Endothelial cell of umbilical vein (primary cell): ENCODE measurements around the gene NPC1L1.

Experiments
- EZH2 ChIP-seq: IDR thresholded peaks from 2 replicates; pipeline ENCODE4 v1.6.1; 2012; ENCODE audit warnings: borderline replicate concordance, low read depth, mild to moderate bottlenecking, moderate library complexity, low read length, inconsistent platforms; ENCODE audit not compliant: severe bottlenecking
- GATA2 ChIP-seq: IDR thresholded peaks from 2 replicates; pipeline ENCODE4 v1.7.0; 2011; ENCODE audit warnings: low read depth, mild to moderate bottlenecking, moderate library complexity, mixed read lengths, low read length; ENCODE audit not compliant: insufficient read length, insufficient read depth
- JUN ChIP-seq: IDR thresholded peaks from 2 replicates; pipeline ENCODE4 v1.6.1; 2011; ENCODE audit warnings: borderline replicate concordance, low read depth; ENCODE audit not compliant: insufficient read length, insufficient read depth
- MAX ChIP-seq: IDR thresholded peaks from 2 replicates; pipeline ENCODE4 v1.6.1; 2011; ENCODE audit not compliant: insufficient read depth, insufficient read length
- POLR2A ChIP-seq: IDR thresholded peaks from 2 replicates; pipeline ENCODE4 v1.6.1; 2012; ENCODE audit warnings: low read depth, mild to moderate bottlenecking, control low read depth, low read length
- POLR2AphosphoS5 ChIP-seq: IDR thresholded peaks from 2 replicates; pipeline ENCODE4 v1.6.1; 2012; ENCODE audit warnings: low read depth, mild to moderate bottlenecking, control low read depth, low read length, moderate library complexity; ENCODE audit not compliant: insufficient read depth
- TF ChIP-seq, protein P1 (sequence below), 2 donors: IDR thresholded peaks; 1 replicate in 1 of 2; 2 replicates in 1 of 2; pipeline ENCODE4 v1.5.1; 2011; ENCODE audit warnings: low read length in 2 of 2, mild to moderate bottlenecking in 2 of 2, moderate library complexity in 2 of 2, control low read depth in 1 of 2, inconsistent platforms in 1 of 2, low read depth in 1 of 2; ENCODE audit not compliant: insufficient read depth in 1 of 2; ENCODE audit errors: extremely low read depth in 1 of 2

DNA sequence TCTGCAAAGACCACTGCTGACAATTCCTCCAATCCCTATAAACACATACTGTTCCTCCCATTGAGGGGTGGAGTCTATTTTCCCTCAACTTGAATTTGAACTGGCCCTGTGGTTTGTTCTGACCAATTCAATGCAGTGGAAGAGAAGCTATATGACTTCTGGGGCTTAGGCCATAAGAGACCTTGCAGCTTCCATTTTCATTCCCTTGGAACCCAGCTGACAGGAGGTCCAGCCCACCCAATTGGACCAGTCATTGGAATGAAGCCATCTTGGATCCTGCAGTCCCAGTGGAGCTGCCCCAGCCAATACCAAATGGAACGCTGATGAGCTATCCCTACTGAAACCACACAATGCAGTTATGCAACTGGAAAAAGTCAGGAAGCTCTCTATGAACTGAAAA lies 49.8 kb upstream of the NPC1L1 start:
- TF ChIP-seq, protein P1, sequence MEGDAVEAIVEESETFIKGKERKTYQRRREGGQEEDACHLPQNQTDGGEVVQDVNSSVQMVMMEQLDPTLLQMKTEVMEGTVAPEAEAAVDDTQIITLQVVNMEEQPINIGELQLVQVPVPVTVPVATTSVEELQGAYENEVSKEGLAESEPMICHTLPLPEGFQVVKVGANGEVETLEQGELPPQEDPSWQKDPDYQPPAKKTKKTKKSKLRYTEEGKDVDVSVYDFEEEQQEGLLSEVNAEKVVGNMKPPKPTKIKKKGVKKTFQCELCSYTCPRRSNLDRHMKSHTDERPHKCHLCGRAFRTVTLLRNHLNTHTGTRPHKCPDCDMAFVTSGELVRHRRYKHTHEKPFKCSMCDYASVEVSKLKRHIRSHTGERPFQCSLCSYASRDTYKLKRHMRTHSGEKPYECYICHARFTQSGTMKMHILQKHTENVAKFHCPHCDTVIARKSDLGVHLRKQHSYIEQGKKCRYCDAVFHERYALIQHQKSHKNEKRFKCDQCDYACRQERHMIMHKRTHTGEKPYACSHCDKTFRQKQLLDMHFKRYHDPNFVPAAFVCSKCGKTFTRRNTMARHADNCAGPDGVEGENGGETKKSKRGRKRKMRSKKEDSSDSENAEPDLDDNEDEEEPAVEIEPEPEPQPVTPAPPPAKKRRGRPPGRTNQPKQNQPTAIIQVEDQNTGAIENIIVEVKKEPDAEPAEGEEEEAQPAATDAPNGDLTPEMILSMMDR (IDR thresholded peaks at IDR 0.05; ENCODE audit: extremely low read depth in 1 of 2, insufficient read depth in 1 of 2, low read depth in 1 of 2, low read length in 2 of 2), result no peak
- TF ChIP-seq EZH2, result no peak
- TF ChIP-seq POLR2A, result no peak
- TF ChIP-seq POLR2AphosphoS5, result no peak
- TF ChIP-seq MAX, result no peak
- no peak for TF ChIP-seq GATA2
- TF ChIP-seq JUN, result no peak
